ENCODE measurements around the gene SLC5A12.

Gene SLC5A12

GRCh38 chr11:26715133-26715532 lies 6.7 kb downstream of the SLC5A12 start:
- no peak for DNase-seq (ENCODE audit: extremely low spot score)
- CTCF ChIA-PET = no interaction called here

GRCh38 chr11:26712497-26712896 lies 9.4 kb downstream of the SLC5A12 start:
- no peak for DNase-seq (ENCODE audit: extremely low spot score)
- ChIA-PET POLR2A (no interaction called here), CTCF (no interaction called here)
- no peak for TF ChIP-seq CTCF (IDR thresholded peaks at IDR 0.05; ENCODE audit: control extremely low read depth, extremely low read depth, low read depth, missing control alignments)

More at GRCh38 chr11:26715133-26715532, 6.7 kb downstream of the SLC5A12 start:
- POLR2A ChIA-PET = no interaction called here
- no peak for TF ChIP-seq CTCF (IDR thresholded peaks at IDR 0.05; ENCODE audit: control extremely low read depth, extremely low read depth, low read depth, missing control alignments)

GRCh38 chr11:26710489-26710888 lies 11.4 kb downstream of the SLC5A12 start:
- POLR2A ChIA-PET = no interaction called here
- TF ChIP-seq CTCF (IDR thresholded peaks at IDR 0.05; ENCODE audit: control extremely low read depth, extremely low read depth, low read depth, missing control alignments) = no peak

GRCh38 chr11:26708736-26709456 lies 13.0 kb downstream of the SLC5A12 start:
- POLR2A ChIA-PET = no interaction called here
- no peak for DNase-seq (ENCODE audit: extremely low spot score)
- no peak for TF ChIP-seq CTCF (IDR thresholded peaks at IDR 0.05; ENCODE audit: control extremely low read depth, extremely low read depth, low read depth, missing control alignments)
- CTCF ChIA-PET = no interaction called here

More at GRCh38 chr11:26710489-26710888, 11.4 kb downstream of the SLC5A12 start:
- no peak for DNase-seq (ENCODE audit: extremely low spot score)
- CTCF ChIA-PET = no interaction called here

- CTCF ChIA-PET = no interaction called here
- POLR2A ChIA-PET = no interaction called here
- no peak for TF ChIP-seq CTCF (IDR thresholded peaks at IDR 0.05; ENCODE audit: control extremely low read depth, extremely low read depth, low read depth, missing control alignments)
- no peak for DNase-seq (ENCODE audit: extremely low spot score)
Measured at GRCh38 chr11:26706181-26706580, 15.7 kb downstream of the SLC5A12 start.

- DNase-seq (ENCODE audit: extremely low spot score) = no peak
- CTCF ChIA-PET = no interaction called here
- no peak for TF ChIP-seq CTCF (IDR thresholded peaks at IDR 0.05; ENCODE audit: control extremely low read depth, extremely low read depth, low read depth, missing control alignments)
- POLR2A ChIA-PET = no interaction called here
Measured at GRCh38 chr11:26704249-26704648, 17.6 kb downstream of the SLC5A12 start.
